Breast epithelium (tissue), 3 donors: ENCODE measurements around the gene HSPA1B.

Source experiments
- POLR2A ChIP-seq: fragments of 450-650 bp; IDR thresholded peaks from one replicate; pipeline ENCODE4 v1.6.1; 2016; ENCODE audit warnings: antibody characterized with exemption, mild to moderate bottlenecking, moderate library complexity
- TF ChIP-seq, protein P1 (sequence below), 3 donors: fragments of 450-650 bp; IDR thresholded peaks; one replicate each; pipeline ENCODE4 v1.5.1; 2016 to 2017; ENCODE audit warnings: antibody characterized with exemption in 3 of 3, mild to moderate bottlenecking in 3 of 3, moderate library complexity in 3 of 3

DNA sequence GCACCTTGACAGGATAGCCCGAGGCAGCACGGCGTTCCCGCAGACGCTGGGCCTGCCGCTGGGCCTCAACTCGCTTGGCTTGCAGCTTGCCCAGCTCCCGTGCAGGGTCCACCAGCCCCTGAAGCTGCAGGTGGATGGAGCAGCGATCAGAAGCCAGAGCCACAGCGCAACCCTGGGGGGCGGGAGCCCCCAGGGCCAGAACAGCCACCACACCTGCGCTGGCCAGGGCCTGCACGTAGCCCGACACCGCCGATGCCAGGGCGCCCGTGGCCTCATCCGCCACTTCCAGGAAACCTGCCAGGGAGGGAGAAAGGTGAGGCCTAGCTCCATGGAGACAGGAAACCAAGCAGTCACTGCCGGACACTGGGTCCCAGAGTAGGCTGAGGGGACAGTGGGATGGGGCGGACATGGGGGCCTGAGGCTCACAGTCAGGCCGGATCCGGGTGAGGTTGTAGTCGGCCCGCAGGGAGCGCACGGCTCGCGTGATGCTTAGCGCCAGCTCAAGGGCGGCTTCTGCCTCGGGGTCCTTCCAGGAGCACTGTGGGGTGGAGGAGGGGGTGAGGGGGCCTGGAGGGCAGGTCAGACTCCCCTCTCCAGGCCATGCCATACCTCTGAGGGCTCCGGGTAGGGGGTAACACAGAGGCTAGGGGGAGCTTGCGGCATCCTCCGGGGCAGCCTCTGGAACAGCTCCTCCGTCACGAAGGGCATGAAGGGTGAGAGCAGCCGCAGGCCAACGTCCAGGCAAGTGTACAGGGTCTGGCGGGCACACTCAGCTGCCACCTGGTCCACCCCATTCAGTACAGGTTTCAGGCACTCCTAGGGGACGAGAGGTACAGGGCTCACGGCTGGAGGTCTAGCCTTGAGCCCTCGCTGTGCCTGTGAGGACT, 48.3 kb upstream of the HSPA1B start:
- TF ChIP-seq POLR2A: no peak
- TF ChIP-seq, protein P1, sequence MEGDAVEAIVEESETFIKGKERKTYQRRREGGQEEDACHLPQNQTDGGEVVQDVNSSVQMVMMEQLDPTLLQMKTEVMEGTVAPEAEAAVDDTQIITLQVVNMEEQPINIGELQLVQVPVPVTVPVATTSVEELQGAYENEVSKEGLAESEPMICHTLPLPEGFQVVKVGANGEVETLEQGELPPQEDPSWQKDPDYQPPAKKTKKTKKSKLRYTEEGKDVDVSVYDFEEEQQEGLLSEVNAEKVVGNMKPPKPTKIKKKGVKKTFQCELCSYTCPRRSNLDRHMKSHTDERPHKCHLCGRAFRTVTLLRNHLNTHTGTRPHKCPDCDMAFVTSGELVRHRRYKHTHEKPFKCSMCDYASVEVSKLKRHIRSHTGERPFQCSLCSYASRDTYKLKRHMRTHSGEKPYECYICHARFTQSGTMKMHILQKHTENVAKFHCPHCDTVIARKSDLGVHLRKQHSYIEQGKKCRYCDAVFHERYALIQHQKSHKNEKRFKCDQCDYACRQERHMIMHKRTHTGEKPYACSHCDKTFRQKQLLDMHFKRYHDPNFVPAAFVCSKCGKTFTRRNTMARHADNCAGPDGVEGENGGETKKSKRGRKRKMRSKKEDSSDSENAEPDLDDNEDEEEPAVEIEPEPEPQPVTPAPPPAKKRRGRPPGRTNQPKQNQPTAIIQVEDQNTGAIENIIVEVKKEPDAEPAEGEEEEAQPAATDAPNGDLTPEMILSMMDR (IDR thresholded peaks at IDR 0.05): no peak
